ENCODE measurements around the gene MBD3.

The MBD3 gene

DNA sequence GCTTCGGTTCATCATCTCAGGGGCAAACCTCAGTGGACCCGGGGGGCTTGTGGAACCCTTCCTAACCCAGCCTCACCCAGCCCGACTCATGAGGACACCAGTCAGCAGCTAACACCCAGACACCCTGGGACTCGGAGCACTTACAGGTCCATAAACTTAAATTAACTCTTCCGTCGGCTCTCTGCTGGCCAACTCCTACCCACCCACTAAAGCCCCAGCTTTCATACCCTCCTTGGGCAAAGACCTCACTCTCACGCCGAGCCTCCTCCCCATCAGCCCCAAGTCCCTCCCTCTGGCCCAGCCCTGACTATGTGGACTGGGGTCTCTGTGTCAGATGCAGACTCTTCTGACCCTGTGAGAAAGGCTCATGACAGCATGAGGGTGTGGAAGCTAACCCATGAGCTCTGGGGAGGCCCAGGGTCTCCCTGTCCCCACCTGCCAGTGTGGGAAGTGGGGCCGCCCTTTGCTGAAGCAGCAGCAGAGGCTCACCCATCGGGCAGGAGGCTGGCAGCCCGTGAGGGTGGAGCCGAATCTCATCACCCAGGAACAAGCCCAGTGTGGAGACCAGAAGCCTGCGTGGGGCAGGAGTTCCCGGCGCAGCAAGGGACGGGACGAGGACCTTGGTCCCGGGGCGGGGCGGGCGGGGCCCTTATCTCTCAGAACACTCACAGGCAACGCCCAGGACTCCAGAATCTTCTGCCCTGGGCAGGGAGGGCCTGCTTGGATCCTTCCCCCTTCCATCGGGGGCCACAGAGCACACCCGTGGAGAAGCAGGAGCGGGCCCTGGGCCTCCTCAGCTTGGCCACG lies 40.0 kb upstream of the MBD3 start:
- Histone ChIP-seq H3K9me3 (no peaks in the 10 kb centered on the region), H3K27me3 (no peaks in the 10 kb centered on the region), H3K36me3 (peaks cover 44% of the 10 kb centered on the region), H3K4me1 (no peaks in the 10 kb centered on the region), H3K4me3 (ENCODE audit: low read depth, low read length) (no peak overlapping the region)
- TF ChIP-seq, protein P1, sequence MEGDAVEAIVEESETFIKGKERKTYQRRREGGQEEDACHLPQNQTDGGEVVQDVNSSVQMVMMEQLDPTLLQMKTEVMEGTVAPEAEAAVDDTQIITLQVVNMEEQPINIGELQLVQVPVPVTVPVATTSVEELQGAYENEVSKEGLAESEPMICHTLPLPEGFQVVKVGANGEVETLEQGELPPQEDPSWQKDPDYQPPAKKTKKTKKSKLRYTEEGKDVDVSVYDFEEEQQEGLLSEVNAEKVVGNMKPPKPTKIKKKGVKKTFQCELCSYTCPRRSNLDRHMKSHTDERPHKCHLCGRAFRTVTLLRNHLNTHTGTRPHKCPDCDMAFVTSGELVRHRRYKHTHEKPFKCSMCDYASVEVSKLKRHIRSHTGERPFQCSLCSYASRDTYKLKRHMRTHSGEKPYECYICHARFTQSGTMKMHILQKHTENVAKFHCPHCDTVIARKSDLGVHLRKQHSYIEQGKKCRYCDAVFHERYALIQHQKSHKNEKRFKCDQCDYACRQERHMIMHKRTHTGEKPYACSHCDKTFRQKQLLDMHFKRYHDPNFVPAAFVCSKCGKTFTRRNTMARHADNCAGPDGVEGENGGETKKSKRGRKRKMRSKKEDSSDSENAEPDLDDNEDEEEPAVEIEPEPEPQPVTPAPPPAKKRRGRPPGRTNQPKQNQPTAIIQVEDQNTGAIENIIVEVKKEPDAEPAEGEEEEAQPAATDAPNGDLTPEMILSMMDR (IDR thresholded peaks at IDR 0.05; ENCODE audit: low read depth, low read length), result no peak
- no peak for DNase-seq

DNA sequence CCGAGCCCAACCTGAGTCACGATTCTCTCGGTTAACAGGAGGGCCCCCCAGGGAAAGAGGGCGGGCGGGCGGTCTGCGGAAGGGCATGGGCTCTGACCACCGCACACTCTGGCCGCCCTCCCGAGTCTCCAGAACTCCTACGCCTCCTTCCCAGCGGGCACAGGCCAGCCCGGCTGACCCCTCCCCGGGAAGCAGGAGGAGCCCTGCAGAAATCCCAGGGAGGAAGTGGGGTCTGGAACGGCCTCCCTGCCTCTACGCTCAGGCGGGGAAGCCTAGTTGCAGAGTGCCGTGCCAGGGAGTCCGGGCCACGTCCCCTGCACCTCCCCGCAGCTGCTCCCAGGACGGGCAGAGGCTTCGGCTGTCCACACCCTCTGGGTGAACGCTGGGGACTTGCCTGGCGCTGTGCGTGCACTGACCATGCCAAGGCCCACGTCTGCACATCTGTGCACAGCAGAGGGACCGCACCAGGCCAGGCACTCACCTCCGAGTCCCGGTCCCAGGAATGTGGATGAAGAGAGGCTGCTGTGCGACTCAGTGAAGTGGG lies 39.0 kb upstream of the MBD3 start:
- TF ChIP-seq, protein P1 (IDR thresholded peaks at IDR 0.05; ENCODE audit: low read depth, low read length), result no peak
- H3K27me3 ChIP-seq, result no peaks in the 10 kb centered on the region
- H3K9me3 ChIP-seq, result no peaks in the 10 kb centered on the region
- no peaks in the 10 kb centered on the region for H3K4me1 ChIP-seq
- no peak for DNase-seq
- peaks cover 41% of the 10 kb centered on the region for H3K36me3 ChIP-seq
- H3K4me3 ChIP-seq (ENCODE audit: low read depth, low read length), result no peak overlapping the region

DNA sequence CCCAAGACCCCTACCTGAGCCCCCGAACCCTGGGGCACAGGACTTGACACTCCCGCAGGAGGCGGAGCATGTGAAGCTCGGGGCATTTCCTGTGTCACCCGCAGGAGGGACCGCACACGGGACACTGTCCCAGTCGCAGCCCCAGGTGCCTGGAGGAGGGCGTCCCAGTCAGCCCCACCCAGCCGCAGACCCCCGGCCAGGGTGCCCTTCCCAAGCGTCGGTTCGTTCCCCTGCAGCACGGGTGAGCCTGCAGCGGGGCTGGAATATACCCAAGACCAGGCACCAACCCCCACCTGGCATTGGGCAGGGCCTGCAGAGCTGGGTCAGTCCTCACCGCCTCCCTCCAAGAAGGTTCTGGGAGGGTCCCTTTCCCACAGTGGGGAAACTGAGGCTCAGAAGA lies 38.1 kb upstream of the MBD3 start:
- H3K4me1 ChIP-seq, result no peaks in the 10 kb centered on the region
- TF ChIP-seq, protein P1 (IDR thresholded peaks at IDR 0.05; ENCODE audit: low read depth, low read length), result no peak
- no peaks in the 10 kb centered on the region for H3K27me3 ChIP-seq
- DNase-seq, result no peak
- H3K4me3 ChIP-seq (ENCODE audit: low read depth, low read length), result no peak overlapping the region
- no peaks in the 10 kb centered on the region for H3K9me3 ChIP-seq
- peaks cover 40% of the 10 kb centered on the region for H3K36me3 ChIP-seq

DNA sequence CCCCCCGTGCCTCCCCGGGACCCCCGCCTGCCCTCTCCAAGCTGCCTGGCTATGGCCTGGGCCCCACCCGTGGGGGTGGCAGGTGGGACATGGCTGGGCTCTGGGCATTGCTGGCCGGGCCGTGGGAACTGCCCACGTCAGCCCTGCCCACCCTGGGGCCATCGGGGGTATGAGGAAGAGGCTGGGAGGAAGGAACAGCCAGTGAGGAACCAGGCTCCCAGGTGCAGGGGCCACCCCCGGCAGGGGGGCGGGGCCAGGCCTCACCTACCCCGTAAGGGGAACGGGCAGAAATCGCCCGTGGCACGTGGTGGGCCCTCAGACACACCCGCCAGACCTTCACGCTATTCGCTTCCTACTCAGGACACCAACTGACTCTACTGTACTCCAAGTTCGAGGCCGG lies 37.3 kb upstream of the MBD3 start:
- H3K4me1 ChIP-seq, result no peaks in the 10 kb centered on the region
- H3K36me3 ChIP-seq, result peaks cover 38% of the 10 kb centered on the region
- H3K4me3 ChIP-seq (ENCODE audit: low read depth, low read length), result no peak overlapping the region
- no peaks in the 10 kb centered on the region for H3K27me3 ChIP-seq
- DNase-seq, result no peak
- no peaks in the 10 kb centered on the region for H3K9me3 ChIP-seq
- TF ChIP-seq, protein P1 (IDR thresholded peaks at IDR 0.05; ENCODE audit: low read depth, low read length), result no peak

DNA sequence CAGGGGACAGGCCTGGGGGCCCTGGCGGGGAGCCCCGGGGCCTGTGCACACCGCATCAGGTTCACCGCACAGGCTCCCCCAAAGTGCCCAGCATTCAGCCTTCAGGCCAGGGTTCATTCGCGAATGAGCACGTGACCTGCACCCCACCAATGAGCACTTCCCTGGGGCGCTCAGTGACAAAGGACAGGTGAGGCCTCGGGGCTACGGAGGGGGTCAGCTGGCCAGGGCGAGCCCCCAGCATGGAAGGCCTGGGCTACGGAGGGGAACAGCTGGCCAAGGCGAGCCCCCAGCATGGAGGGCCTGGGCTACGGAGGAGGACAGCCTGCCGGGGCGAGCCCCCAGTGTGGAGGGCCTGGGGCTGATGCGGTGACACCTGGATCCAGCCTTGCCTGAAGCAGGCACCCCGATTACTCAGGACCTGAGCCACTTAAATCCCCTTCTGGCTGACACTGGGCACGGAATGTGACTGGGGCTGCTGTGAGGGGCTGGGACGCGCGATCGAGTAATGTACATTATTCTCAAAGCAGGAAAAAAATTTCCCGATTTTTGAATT lies 36.7 kb upstream of the MBD3 start:
- no peaks in the 10 kb centered on the region for H3K9me3 ChIP-seq
- H3K27me3 ChIP-seq, result no peaks in the 10 kb centered on the region
- no peak for DNase-seq
- TF ChIP-seq, protein P1 (IDR thresholded peaks at IDR 0.05; ENCODE audit: low read depth, low read length), result no peak
- no peak overlapping the region for H3K4me3 ChIP-seq (ENCODE audit: low read depth, low read length)
- no peaks in the 10 kb centered on the region for H3K4me1 ChIP-seq
- H3K36me3 ChIP-seq, result peaks cover 39% of the 10 kb centered on the region

DNA sequence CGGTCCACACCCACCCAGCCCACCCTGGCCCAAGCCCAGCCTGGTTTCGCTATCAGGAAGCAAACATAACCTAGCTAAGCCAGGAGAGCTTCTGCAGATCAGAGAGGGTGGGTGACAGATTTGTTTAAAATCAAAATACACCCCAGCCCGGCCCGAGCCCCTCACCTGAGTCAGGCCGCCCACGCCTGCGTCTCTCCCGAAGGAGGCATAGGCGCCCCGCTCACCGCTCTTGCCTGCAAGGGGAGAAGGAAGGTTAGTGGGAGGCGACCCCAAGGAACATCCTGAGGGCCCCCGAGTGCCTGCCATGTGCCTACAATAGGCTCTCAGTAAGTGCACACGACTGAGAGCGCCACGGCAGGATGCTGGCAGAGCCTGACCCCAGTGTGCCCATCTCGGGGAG lies 34.5 kb upstream of the MBD3 start:
- Histone ChIP-seq H3K4me1 (no peaks in the 10 kb centered on the region), H3K9me3 (no peaks in the 10 kb centered on the region), H3K27me3 (no peaks in the 10 kb centered on the region), H3K4me3 (ENCODE audit: low read depth, low read length) (no peak overlapping the region), H3K36me3 (peaks cover 42% of the 10 kb centered on the region)
- no peak for DNase-seq
- TF ChIP-seq, protein P1 (IDR thresholded peaks at IDR 0.05; ENCODE audit: low read depth, low read length), result no peak

All from BE2C (cell line).